Measurements from ENCODE around the gene APOH. TPM values are rescaled to one million over a fixed set of nuclear protein-coding genes. Genes with fewer than 3 reads are reported as not detected.

APOH gene
- total and polyA plus RNA-seq, 2 of the 13 experiments (the other 11 are each of a cell fraction or from before 2014, with no cell fraction given), result 4,846 to 5,748 TPM

- TF ChIP-seq ZNF451 (CRISPR knock-in tag; IDR thresholded peaks at IDR 0.05) (no peak), ZBTB7B (CRISPR knock-in tag; IDR thresholded peaks at IDR 0.05) (no peak), ZNF747 (CRISPR knock-in tag; IDR thresholded peaks at IDR 0.05; ENCODE audit: borderline replicate concordance) (no peak; the same call in 1 of the 2 replicates), ZNF432 (CRISPR knock-in tag; IDR thresholded peaks at IDR 0.05; ENCODE audit: borderline replicate concordance) (no peak), RARA (CRISPR knock-in tag; IDR thresholded peaks at IDR 0.05) (peak; percentile 38; the same call in 1 of the 2 replicates), POLR2G (IDR thresholded peaks at IDR 0.05; ENCODE audit: low read depth, low read length) (peak; percentile 77), PBX3 (CRISPR knock-in tag; IDR thresholded peaks at IDR 0.05; ENCODE audit: borderline replicate concordance) (peak; percentile 84; the same call in 1 of the 2 replicates), ZNF549 (CRISPR knock-in tag; IDR thresholded peaks at IDR 0.05) (0 out of 2 replicates have a peak, but pooled peaks have one; percentile 50), SALL1 (CRISPR knock-in tag; IDR thresholded peaks at IDR 0.05) (peak; percentile 65), TBX3 (IDR thresholded peaks at IDR 0.05; ENCODE audit: borderline replicate concordance) (peak; percentile 37; the same call in 1 of the 2 replicates), ZBTB10 (CRISPR knock-in tag; IDR thresholded peaks at IDR 0.05; ENCODE audit: borderline replicate concordance) (peak; percentile 63; the same call in 1 of the 2 replicates), NCOR1 (IDR thresholded peaks at IDR 0.05; ENCODE audit: borderline replicate concordance, low read length) (no peak; the same call in 1 of the 2 replicates), ZNF512 (CRISPR knock-in tag; IDR thresholded peaks at IDR 0.05) (no peak), HOXD1 (CRISPR knock-in tag; IDR thresholded peaks at IDR 0.05) (0 out of 2 replicates have a peak, but pooled peaks have one; percentile 47), ZNF333 (CRISPR knock-in tag; IDR thresholded peaks at IDR 0.05; ENCODE audit: borderline replicate concordance) (0 out of 2 replicates have a peak, but pooled peaks have one; percentile 57), ZNF44 (CRISPR knock-in tag; IDR thresholded peaks at IDR 0.05) (no peak), ZNF530 (CRISPR knock-in tag; IDR thresholded peaks at IDR 0.05; ENCODE audit: low read depth) (no peak), ELF1 (CRISPR knock-in tag; IDR thresholded peaks at IDR 0.05) (peak; percentile 64; the same call in 1 of the 2 replicates), FOXP1 (IDR thresholded peaks at IDR 0.05) (no peak), FOXP1 (CRISPR knock-in tag; IDR thresholded peaks at IDR 0.05) (peak; percentile 68), RXRB (CRISPR knock-in tag; IDR thresholded peaks at IDR 0.05; ENCODE audit: borderline replicate concordance) (peak; percentile 57), TOE1 (CRISPR knock-in tag; IDR thresholded peaks at IDR 0.05) (peak; percentile 85), TFDP1 (CRISPR knock-in tag; IDR thresholded peaks at IDR 0.05; ENCODE audit: borderline replicate concordance) (peak; percentile 45), FOSL2 (CRISPR knock-in tag; IDR thresholded peaks at IDR 0.05) (peak; percentile 98)
Observed at GRCh38 chr17:66228887-66229782, at the start of gene APOH (continued).

All from HepG2 (cell line).